GM12878 (cell line): ENCODE measurements around the gene GABBR1. TPM values are rescaled to one million over a fixed set of nuclear protein-coding genes. Genes with fewer than 3 reads are reported as not detected.

Experiments used
- ATAC-seq: fragments of 200-7000 bp; cut with Tn5 transposase; 3 replicates; pipeline ENCODE4 v1.9.1; 2020; ENCODE audit warnings: mild to moderate bottlenecking, moderate library complexity
- BruUV-seq: library from RNA; stranded (reverse); fragments of 400-500 nt; replicated peaks from 2 replicates; lab custom pipeline; 2021; lab: Mats Ljungman, UMichigan
- CTCF ChIA-PET: fragments of 300-600 bp; sonication (Branson Sonifier 250); formaldehyde crosslinking; extraction: SDS; loops from one replicate; lab custom pipeline; 2021; ENCODE audit warnings: inconsistent platforms; lab: Yijun Ruan, JAX
- POLR2A ChIA-PET: fragments of 350-600 bp; formaldehyde crosslinking; extraction: SDS; loops from one replicate; lab custom pipeline; 2021; ENCODE audit warnings: inconsistent platforms; lab: Charles Lee
- RAD21 ChIA-PET: fragments of 300-600 bp; sonication (Branson Sonifier 250); formaldehyde crosslinking; loops from one replicate; lab custom pipeline; 2023; ENCODE audit warnings: antibody characterized with exemption; ENCODE audit not compliant: unreplicated experiment; lab: Charles Lee
- SMC1A ChIA-PET: fragments of 300-600 bp; sonication (Branson Sonifier 250); formaldehyde crosslinking; loops from one replicate; lab custom pipeline; 2023; ENCODE audit not compliant: unreplicated experiment, uncharacterized antibody; lab: Charles Lee
- DNase-seq: peaks from one replicate; pipeline ENCODE4 v3.0.0-alpha.2; 2011; ENCODE audit warnings: low read depth, low spot score
- FAIRE-seq: peaks from 3 replicates; lab custom pipeline; 2011; peaks lifted over from hg19 to GRCh38; lab: Jason Lieb, UNC
- H2AFZ ChIP-seq: 2 replicates; pipeline ENCODE4 v1.6.0; 2011; ENCODE audit warnings: low read depth, low read length, control low read depth; ENCODE audit not compliant: control insufficient read depth
- H3K27ac ChIP-seq: 2 replicates; pipeline ENCODE4 v1.5.1; 2011; ENCODE audit warnings: control low read depth; ENCODE audit not compliant: control insufficient read depth, insufficient read depth
- H3K27me3 ChIP-seq, 2 experiments: replicated peaks in 1 of 2; 2 replicates each; pipeline versions ENCODE4 v1.6.0 to v1.6.1; 2011; ENCODE audit warnings: low read length in 1 of 2; ENCODE audit not compliant: control insufficient read depth in 2 of 2, insufficient read depth in 2 of 2
- H3K36me3 ChIP-seq, 2 experiments: 2 replicates each; pipeline ENCODE4 v1.5.1; 2011; ENCODE audit warnings: low read length in 1 of 2; ENCODE audit not compliant: control insufficient read depth in 2 of 2, insufficient read depth in 2 of 2
- H3K4me1 ChIP-seq: 2 replicates; pipeline ENCODE4 v1.6.1; 2011; ENCODE audit warnings: mild to moderate bottlenecking, low read length, moderate library complexity, mixed read lengths; ENCODE audit not compliant: control insufficient read depth, insufficient read depth
- H3K4me2 ChIP-seq: 2 replicates; pipeline ENCODE4 v1.6.0; 2011; ENCODE audit warnings: control low read depth; ENCODE audit not compliant: control insufficient read depth, insufficient read depth
- H3K4me3 ChIP-seq: fragments of 200-600 bp; sonication (generic); 2 replicates; pipeline ENCODE4 v1.5.1; 2016
- H3K79me2 ChIP-seq: 2 replicates; pipeline ENCODE4 v1.6.0; 2011; ENCODE audit warnings: low read length; ENCODE audit not compliant: control insufficient read depth, insufficient read depth
- H3K9ac ChIP-seq: 2 replicates; pipeline ENCODE4 v1.8.0; 2011; ENCODE audit warnings: low read length, control low read depth, mixed read lengths; ENCODE audit not compliant: control insufficient read depth, insufficient read depth
- H3K9me3 ChIP-seq: replicated peaks from 3 replicates; pipeline ENCODE4 v1.5.1; 2011; ENCODE audit warnings: mild to moderate bottlenecking, low read length; ENCODE audit not compliant: control insufficient read depth, insufficient read depth
- H4K20me1 ChIP-seq: 2 replicates; pipeline ENCODE4 v1.6.0; 2011; ENCODE audit not compliant: control insufficient read depth, insufficient read depth
- MXI1 ChIP-seq: fragments of 150-350 bp; IDR thresholded peaks from 2 replicates; pipeline ENCODE4 v1.6.1; 2011; ENCODE audit warnings: low read depth, mild to moderate bottlenecking, inconsistent platforms, low read length, improper control_type of control experiment
- in situ Hi-C: fragments of 300-500 bp; cut with MboI; formaldehyde crosslinking; loops from 9 replicates; pipeline ENCODE4 v1.14.3; 2018; ENCODE audit warnings: mixed read lengths
- intact Hi-C: fragments of 100-400 bp; cut with micrococcal nuclease; formaldehyde crosslinking; loops from one replicate; pipeline ENCODE4 v1.14.2; 2022; ENCODE audit not compliant: unreplicated experiment
- polyA plus RNA-seq, 11 experiments: library from polyadenylated mRNA; depleted of rRNA in 4 of 11; unstranded in 6 of 11; stranded (reverse) in 5 of 11; fragments of >200 nt; fragmentation: Nextera tagmentation in 4 of 11; fragmentation: Illumina TruSeq in 1 of 11; extraction: Ambion mirVana in 4 of 11; extraction: Trizol in 1 of 11; gene quantifications; 1 replicate in 1 of 11; 2 replicates in 10 of 11; pipeline versions ENCODE4 v1.2.1 to v1.2.3, GENCODE V29; 2011 to 2016; ENCODE audit warnings: inconsistent platforms in 2 of 11, missing spikeins in 2 of 11, low read depth in 1 of 11
- total RNA-seq, 4 experiments: library from RNA; depleted of rRNA in 3 of 4; stranded (reverse); fragments of >200 nt in 3 of 4; fragmentation: Illumina TruSeq in 1 of 4; extraction: Trizol in 1 of 4; gene quantifications; 2 replicates each; pipeline versions ENCODE4 v1.2.1 to v1.2.3, GENCODE V29; 2013 to 2021
- TF ChIP-seq, protein P1 (sequence below): fragments of 450-650 bp; IDR thresholded peaks from 2 replicates; pipeline ENCODE4 v1.6.1; 2017; ENCODE audit warnings: mild to moderate bottlenecking, moderate library complexity
- TF ChIP-seq, protein P2 (sequence below): fragments of 450-650 bp; IDR thresholded peaks from 2 replicates; pipeline ENCODE4 v1.6.1; 2016; ENCODE audit warnings: mild to moderate bottlenecking
- TF ChIP-seq, protein P3 (sequence below): fragments of 450-650 bp; conservative IDR thresholded peaks from 2 replicates; pipeline ENCODE4 v1.6.1; 2017; ENCODE audit warnings: mild to moderate bottlenecking, moderate library complexity
- TF ChIP-seq, protein P4 (sequence below): fragments of 150-350 bp; IDR thresholded peaks from 2 replicates; pipeline ENCODE4 v1.6.1; 2016; ENCODE audit warnings: low read depth, low read length

The GABBR1 gene
- total and polyA plus RNA-seq, 10 of the 15 experiments (the other 5 are each of a cell fraction or from before 2014, with no cell fraction given): 0.11 to 5.2 (median 1.0) TPM

DNA sequence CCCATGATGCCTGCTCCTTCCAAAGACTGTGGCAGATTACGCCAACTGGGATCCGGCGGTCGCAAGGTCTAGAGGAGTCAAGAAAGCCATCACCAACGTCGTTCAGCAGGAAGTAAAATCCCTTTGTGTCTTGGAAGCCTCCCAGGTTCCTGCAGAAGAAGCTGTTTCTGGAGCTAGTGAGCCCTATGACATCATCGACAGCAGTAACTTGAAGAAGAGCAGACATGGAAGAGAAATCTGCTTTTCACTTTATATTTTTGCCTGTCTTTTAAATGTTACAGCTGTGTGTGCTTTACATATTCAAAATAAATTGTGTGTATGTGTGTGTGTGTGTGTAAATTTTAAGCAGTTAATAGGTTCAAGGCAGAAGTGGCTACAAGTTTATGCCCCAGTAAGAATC, 55.4 kb downstream of the GABBR1 start (continued):
- TF ChIP-seq, protein P1, sequence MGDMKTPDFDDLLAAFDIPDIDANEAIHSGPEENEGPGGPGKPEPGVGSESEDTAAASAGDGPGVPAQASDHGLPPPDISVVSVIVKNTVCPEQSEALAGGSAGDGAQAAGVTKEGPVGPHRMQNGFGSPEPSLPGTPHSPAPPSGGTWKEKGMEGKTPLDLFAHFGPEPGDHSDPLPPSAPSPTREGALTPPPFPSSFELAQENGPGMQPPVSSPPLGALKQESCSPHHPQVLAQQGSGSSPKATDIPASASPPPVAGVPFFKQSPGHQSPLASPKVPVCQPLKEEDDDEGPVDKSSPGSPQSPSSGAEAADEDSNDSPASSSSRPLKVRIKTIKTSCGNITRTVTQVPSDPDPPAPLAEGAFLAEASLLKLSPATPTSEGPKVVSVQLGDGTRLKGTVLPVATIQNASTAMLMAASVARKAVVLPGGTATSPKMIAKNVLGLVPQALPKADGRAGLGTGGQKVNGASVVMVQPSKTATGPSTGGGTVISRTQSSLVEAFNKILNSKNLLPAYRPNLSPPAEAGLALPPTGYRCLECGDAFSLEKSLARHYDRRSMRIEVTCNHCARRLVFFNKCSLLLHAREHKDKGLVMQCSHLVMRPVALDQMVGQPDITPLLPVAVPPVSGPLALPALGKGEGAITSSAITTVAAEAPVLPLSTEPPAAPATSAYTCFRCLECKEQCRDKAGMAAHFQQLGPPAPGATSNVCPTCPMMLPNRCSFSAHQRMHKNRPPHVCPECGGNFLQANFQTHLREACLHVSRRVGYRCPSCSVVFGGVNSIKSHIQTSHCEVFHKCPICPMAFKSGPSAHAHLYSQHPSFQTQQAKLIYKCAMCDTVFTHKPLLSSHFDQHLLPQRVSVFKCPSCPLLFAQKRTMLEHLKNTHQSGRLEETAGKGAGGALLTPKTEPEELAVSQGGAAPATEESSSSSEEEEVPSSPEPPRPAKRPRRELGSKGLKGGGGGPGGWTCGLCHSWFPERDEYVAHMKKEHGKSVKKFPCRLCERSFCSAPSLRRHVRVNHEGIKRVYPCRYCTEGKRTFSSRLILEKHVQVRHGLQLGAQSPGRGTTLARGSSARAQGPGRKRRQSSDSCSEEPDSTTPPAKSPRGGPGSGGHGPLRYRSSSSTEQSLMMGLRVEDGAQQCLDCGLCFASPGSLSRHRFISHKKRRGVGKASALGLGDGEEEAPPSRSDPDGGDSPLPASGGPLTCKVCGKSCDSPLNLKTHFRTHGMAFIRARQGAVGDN: no peak
- TF ChIP-seq MXI1: no peak
- TF ChIP-seq, protein P2, sequence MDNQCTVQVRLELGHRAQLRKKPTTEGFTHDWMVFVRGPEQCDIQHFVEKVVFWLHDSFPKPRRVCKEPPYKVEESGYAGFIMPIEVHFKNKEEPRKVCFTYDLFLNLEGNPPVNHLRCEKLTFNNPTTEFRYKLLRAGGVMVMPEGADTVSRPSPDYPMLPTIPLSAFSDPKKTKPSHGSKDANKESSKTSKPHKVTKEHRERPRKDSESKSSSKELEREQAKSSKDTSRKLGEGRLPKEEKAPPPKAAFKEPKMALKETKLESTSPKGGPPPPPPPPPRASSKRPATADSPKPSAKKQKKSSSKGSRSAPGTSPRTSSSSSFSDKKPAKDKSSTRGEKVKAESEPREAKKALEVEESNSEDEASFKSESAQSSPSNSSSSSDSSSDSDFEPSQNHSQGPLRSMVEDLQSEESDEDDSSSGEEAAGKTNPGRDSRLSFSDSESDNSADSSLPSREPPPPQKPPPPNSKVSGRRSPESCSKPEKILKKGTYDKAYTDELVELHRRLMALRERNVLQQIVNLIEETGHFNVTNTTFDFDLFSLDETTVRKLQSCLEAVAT: no peak

DNA sequence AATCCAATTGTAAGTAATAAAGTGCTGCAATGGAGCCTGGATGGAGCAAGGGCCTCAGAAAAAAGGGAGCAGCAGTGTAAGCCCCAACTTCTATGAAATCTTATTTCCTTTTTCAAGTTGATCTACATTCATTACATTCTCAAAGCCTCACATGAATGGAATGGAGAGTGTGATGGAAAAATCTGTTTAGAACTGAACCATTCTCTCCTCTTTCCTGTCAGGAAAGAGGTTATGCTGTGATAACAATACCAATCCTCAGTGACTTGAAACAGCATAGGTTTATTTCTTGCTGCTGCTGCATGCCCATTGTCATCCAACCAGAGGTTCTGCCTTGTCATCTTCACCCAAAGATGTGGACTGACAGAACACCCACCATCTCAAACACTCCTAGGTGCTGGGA, 56.9 kb downstream of the GABBR1 start:
- no peaks in the 10 kb centered on the region for H3K4me1 ChIP-seq
- ChIA-PET SMC1A (no interaction called here), POLR2A (no interaction called here), CTCF (interaction anchor here (0.6 to 1.6 kb wide), 3 partner anchors 13 to 199 kb away, joined by 3 to 5 read pairs (median 3); no protein-coding TSS in a partner anchor), RAD21 (no interaction called here)
- H3K9ac ChIP-seq: no peak overlapping the region
- intact Hi-C loops: no loop called here
- no peaks in the 10 kb centered on the region for H4K20me1 ChIP-seq
- no TSS peak for BruUV-seq
- H3K9me3 ChIP-seq: no peaks in the 10 kb centered on the region
- in situ Hi-C loops: no loop called here
- H3K4me2 ChIP-seq: no peak overlapping the region
- no peak overlapping the region for H3K27ac ChIP-seq
- FAIRE-seq (no peak), DNase-seq (no peak), ATAC-seq (no peak)
- peaks cover 0 to 2% of the 10 kb centered on the region in 2 experiments; a peak in 2 of 4 replicates for H3K27me3 ChIP-seq
- H3K4me3 ChIP-seq: no peak overlapping the region
- no peaks in the 10 kb centered on the region for H3K79me2 ChIP-seq
- TF ChIP-seq, protein P3, sequence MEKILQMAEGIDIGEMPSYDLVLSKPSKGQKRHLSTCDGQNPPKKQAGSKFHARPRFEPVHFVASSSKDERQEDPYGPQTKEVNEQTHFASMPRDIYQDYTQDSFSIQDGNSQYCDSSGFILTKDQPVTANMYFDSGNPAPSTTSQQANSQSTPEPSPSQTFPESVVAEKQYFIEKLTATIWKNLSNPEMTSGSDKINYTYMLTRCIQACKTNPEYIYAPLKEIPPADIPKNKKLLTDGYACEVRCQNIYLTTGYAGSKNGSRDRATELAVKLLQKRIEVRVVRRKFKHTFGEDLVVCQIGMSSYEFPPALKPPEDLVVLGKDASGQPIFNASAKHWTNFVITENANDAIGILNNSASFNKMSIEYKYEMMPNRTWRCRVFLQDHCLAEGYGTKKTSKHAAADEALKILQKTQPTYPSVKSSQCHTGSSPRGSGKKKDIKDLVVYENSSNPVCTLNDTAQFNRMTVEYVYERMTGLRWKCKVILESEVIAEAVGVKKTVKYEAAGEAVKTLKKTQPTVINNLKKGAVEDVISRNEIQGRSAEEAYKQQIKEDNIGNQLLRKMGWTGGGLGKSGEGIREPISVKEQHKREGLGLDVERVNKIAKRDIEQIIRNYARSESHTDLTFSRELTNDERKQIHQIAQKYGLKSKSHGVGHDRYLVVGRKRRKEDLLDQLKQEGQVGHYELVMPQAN: no peak
- TF ChIP-seq, protein P4, sequence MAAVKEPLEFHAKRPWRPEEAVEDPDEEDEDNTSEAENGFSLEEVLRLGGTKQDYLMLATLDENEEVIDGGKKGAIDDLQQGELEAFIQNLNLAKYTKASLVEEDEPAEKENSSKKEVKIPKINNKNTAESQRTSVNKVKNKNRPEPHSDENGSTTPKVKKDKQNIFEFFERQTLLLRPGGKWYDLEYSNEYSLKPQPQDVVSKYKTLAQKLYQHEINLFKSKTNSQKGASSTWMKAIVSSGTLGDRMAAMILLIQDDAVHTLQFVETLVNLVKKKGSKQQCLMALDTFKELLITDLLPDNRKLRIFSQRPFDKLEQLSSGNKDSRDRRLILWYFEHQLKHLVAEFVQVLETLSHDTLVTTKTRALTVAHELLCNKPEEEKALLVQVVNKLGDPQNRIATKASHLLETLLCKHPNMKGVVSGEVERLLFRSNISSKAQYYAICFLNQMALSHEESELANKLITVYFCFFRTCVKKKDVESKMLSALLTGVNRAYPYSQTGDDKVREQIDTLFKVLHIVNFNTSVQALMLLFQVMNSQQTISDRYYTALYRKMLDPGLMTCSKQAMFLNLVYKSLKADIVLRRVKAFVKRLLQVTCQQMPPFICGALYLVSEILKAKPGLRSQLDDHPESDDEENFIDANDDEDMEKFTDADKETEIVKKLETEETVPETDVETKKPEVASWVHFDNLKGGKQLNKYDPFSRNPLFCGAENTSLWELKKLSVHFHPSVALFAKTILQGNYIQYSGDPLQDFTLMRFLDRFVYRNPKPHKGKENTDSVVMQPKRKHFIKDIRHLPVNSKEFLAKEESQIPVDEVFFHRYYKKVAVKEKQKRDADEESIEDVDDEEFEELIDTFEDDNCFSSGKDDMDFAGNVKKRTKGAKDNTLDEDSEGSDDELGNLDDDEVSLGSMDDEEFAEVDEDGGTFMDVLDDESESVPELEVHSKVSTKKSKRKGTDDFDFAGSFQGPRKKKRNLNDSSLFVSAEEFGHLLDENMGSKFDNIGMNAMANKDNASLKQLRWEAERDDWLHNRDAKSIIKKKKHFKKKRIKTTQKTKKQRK: no peak
- H2AFZ ChIP-seq: no peak overlapping the region
- H3K36me3 ChIP-seq: no peaks in the 10 kb centered on the region
